ENCODE data around the gene PBX2.

DNA sequence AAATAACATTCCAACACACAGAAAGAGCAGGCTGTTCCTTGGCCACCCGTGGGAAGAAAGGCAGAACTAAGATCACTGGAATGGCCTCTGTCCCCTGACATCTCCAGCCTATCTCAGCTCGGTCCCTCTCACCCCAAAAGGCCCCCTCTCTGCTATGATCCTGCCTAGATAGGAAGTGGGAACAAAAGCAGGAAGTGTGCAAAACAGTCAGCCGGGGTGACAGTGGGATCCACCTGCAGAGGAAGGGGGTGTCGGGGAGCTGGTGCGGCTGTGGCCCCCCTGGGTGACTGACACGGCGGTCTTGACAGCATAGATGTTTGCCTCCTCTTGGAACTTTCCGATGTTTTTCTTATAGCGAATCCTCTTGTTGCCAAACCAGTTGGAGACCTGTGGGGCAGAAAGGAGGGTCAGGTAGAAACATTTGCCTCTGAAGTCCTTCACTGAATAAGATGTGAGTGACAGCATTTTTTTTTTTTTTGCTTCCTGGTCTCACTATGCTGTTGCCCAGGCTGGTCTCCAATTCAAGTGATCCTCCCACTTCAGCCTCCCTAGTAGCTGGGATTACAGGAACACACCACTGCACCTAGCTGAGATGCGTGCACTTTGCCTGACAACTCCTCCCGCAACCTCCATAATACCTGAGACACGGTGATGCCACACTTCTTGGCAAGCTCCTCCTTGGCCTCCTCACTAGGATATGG is 2.8 kb downstream of the PBX2 start:
- TF ChIP-seq, protein P1, sequence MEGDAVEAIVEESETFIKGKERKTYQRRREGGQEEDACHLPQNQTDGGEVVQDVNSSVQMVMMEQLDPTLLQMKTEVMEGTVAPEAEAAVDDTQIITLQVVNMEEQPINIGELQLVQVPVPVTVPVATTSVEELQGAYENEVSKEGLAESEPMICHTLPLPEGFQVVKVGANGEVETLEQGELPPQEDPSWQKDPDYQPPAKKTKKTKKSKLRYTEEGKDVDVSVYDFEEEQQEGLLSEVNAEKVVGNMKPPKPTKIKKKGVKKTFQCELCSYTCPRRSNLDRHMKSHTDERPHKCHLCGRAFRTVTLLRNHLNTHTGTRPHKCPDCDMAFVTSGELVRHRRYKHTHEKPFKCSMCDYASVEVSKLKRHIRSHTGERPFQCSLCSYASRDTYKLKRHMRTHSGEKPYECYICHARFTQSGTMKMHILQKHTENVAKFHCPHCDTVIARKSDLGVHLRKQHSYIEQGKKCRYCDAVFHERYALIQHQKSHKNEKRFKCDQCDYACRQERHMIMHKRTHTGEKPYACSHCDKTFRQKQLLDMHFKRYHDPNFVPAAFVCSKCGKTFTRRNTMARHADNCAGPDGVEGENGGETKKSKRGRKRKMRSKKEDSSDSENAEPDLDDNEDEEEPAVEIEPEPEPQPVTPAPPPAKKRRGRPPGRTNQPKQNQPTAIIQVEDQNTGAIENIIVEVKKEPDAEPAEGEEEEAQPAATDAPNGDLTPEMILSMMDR (conservative IDR thresholded peaks at IDR 0.05 in 1 of 2, IDR thresholded peaks at IDR 0.05 in 1 of 2; ENCODE audit: extremely low read depth in 1 of 2, insufficient read depth in 1 of 2, low read depth in 1 of 2, low read length in 2 of 2) = no peak
- TF ChIP-seq EZH2 (IDR thresholded peaks at IDR 0.05; ENCODE audit: borderline replicate concordance, low read length) = no peak
